ENCODE results near the gene C1orf21. TPM values are rescaled to one million over a fixed set of nuclear protein-coding genes. Genes with fewer than 3 reads are reported as not detected.

Gene C1orf21
- total RNA-seq, 2 donors from 2014 or later, result 8.3 to 10.2 TPM

DNA sequence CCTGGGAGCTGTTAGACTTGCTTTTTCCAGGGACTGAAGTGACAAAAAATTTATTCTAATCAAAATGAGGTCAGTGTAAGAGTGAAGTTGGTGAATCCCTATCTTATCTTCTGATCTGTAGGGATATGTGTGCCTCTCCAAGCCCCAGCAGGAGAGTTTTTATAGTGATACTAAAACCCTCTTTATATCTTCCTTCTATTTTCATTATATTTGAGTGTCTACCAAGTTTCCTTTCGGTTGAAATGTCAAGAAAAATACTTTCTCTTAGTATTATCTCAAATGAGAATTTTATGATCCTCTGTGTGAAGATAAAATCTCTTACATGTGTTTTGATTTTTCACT lies 18.9 kb downstream of the C1orf21 start:
- Histone ChIP-seq H3K27me3 (no peaks in the 10 kb centered on the region), H3K4me3 (no peak overlapping the region), H3K27ac (no peak overlapping the region), H3K9me3 (no peaks in the 10 kb centered on the region), H3K4me1 (peaks cover 17% of the 10 kb centered on the region), H3K36me3 (replicated peaks in 1 of 2; ENCODE audit: insufficient read depth in 1 of 2, low read depth in 2 of 2) (no peaks in the 10 kb centered on the region)
- intact Hi-C loops (cut with DNase I), result no loop called here
- WGBS, 2 donors, result 76 to 90% methylated on average over 1 of the region's 1 CpG
- ATAC-seq, result no peak
- no peak for TF ChIP-seq POLR2A (IDR thresholded peaks at IDR 0.05)
- TF ChIP-seq, protein P1, sequence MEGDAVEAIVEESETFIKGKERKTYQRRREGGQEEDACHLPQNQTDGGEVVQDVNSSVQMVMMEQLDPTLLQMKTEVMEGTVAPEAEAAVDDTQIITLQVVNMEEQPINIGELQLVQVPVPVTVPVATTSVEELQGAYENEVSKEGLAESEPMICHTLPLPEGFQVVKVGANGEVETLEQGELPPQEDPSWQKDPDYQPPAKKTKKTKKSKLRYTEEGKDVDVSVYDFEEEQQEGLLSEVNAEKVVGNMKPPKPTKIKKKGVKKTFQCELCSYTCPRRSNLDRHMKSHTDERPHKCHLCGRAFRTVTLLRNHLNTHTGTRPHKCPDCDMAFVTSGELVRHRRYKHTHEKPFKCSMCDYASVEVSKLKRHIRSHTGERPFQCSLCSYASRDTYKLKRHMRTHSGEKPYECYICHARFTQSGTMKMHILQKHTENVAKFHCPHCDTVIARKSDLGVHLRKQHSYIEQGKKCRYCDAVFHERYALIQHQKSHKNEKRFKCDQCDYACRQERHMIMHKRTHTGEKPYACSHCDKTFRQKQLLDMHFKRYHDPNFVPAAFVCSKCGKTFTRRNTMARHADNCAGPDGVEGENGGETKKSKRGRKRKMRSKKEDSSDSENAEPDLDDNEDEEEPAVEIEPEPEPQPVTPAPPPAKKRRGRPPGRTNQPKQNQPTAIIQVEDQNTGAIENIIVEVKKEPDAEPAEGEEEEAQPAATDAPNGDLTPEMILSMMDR (IDR thresholded peaks at IDR 0.05), result no peak
- no peak for DNase-seq

DNA sequence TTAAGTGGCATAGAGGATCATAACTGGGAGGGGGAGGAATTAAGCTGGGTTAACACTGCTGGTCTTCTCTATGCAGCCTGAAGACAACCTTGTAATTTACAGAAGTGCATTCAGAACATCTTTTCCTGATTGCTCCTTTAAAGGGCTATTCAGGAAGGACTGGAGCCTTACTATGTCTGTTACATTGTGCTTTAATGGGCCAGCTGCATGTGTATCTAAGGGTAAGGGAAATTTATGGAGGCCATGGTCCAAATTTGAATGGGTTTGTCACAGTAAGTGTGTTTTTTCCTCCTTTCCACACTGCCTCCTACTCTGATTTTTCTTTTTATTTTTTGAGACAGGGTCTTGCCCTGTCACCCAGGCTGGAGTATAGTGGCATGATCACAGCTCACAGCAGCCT lies 19.6 kb downstream of the C1orf21 start:
- DNase-seq (no peak), ATAC-seq (no peak)
- Histone ChIP-seq H3K9me3 (no peaks in the 10 kb centered on the region), H3K4me3 (no peak overlapping the region), H3K27ac (no peak overlapping the region), H3K27me3 (no peaks in the 10 kb centered on the region), H3K4me1 (peaks cover 17% of the 10 kb centered on the region), H3K36me3 (replicated peaks in 1 of 2; ENCODE audit: insufficient read depth in 1 of 2, low read depth in 2 of 2) (no peaks in the 10 kb centered on the region)
- intact Hi-C loops (cut with DNase I), result no loop called here
- TF ChIP-seq, protein P1 (IDR thresholded peaks at IDR 0.05), result no peak
- no peak for TF ChIP-seq POLR2A (IDR thresholded peaks at IDR 0.05)

DNA sequence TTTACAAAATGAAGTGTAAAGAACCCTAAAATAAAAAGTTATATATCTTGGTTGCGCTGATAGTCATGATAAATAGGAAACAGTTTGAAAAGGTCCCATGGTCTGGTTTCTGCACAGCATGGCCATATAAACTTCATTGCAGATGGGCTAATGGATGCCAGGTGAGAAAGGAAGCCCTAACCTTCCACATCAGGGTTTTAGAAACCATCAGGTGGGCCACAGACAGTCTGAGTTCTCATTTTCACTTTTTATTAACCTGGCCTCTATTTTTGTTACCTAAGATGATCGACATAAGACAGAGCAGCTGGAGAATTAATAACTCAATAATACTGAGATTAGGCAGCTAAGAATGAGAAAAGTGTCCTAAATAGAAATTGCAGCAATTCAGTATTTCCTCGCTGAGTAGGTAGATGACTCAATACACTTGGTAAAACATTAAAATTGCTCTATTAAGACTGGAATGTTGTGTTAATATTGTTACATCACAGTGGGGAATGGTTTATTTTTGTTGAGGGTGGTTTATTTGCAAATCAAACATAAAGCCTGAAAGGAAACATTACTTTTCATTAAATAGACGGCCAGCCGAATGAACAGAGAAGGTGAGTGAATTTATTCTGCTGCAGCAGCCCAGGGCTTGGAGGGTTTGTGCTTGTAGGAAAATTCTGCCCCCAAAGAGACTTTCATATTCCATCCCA lies 21.1 kb downstream of the C1orf21 start:
- 46 to 52% methylated on average over 5 of the region's 5 CpGs for WGBS, 2 donors
- ATAC-seq (peak; percentile 75), DNase-seq (no peak)
- Histone ChIP-seq H3K27me3 (no peaks in the 10 kb centered on the region), H3K27ac (peak overlapping the region; percentile 17 to 55 (median 32)), H3K9me3 (no peaks in the 10 kb centered on the region), H3K4me1 (peaks cover 17% of the 10 kb centered on the region), H3K36me3 (replicated peaks in 1 of 2; ENCODE audit: insufficient read depth in 1 of 2, low read depth in 2 of 2) (no peaks in the 10 kb centered on the region), H3K4me3 (no peak overlapping the region)
- TF ChIP-seq, protein P1 (IDR thresholded peaks at IDR 0.05), result no peak
- TF ChIP-seq POLR2A (IDR thresholded peaks at IDR 0.05), result no peak
- intact Hi-C loops (cut with DNase I), result no loop called here

DNA sequence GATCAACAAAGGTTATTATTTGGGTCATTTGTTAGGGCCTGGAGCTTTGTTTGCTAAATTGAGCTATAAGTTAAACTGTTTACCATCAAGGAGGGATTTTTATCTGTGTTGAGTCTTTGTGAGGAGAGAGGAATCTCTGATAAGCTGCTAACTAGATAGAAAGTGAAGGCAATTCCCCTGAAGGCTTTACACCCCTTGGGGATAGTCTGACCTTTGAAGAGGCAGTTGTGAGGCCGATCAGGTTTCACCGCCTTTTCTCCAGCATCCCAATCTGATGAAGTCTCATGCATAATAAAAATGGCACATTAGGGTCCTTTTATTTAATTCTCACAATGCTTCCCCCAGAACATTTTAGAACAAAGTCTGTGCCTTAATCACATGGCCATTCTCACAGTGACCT lies 21.8 kb downstream of the C1orf21 start:
- no peaks in the 10 kb centered on the region for H3K9me3 ChIP-seq
- peak overlapping the region in 3 of 4 donors; percentile 17 to 55 (median 35) for H3K27ac ChIP-seq
- TF ChIP-seq, protein P1 (IDR thresholded peaks at IDR 0.05), result no peak
- TF ChIP-seq POLR2A (IDR thresholded peaks at IDR 0.05), result no peak
- H3K4me1 ChIP-seq, result peaks cover 17% of the 10 kb centered on the region
- no peaks in the 10 kb centered on the region for H3K27me3 ChIP-seq
- ATAC-seq (no peak), DNase-seq (no peak)
- H3K4me3 ChIP-seq, result no peak overlapping the region
- no peaks in the 10 kb centered on the region for H3K36me3 ChIP-seq (replicated peaks in 1 of 2; ENCODE audit: insufficient read depth in 1 of 2, low read depth in 2 of 2)
- WGBS, 2 donors, result 97 to 100% methylated on average over 2 of the region's 2 CpGs
- intact Hi-C loops (cut with DNase I), result no loop called here

DNA sequence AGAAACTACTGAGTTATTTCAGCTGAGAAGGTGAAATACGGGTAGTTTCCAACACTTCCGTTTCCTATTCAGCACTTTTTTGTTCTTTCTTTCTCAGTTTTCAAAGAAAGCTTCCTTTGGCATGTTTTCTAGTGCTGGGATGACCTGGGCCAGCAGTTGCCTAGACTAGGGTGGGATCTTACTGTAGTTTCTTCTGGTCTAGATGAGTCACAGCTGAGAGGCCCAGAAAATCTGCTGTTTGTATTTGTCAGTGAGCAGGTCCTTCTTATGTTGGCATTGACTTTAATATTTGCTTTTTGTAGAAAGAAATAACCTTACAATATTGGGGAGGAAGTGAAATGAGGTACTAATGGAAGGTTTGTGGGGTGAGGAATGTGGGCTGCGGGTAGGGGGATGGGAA lies 22.2 kb downstream of the C1orf21 start:
- no peak for DNase-seq
- ATAC-seq, result no peak
- Histone ChIP-seq H3K4me3 (no peak overlapping the region), H3K27me3 (no peaks in the 10 kb centered on the region), H3K4me1 (peaks cover 17% of the 10 kb centered on the region), H3K36me3 (replicated peaks in 1 of 2; ENCODE audit: insufficient read depth in 1 of 2, low read depth in 2 of 2) (no peaks in the 10 kb centered on the region), H3K9me3 (no peaks in the 10 kb centered on the region), H3K27ac (peak overlapping the region in 1 of 4 donors; percentile 55)
- intact Hi-C loops (cut with DNase I), result no loop called here
- TF ChIP-seq, protein P1 (IDR thresholded peaks at IDR 0.05), result no peak
- TF ChIP-seq POLR2A (IDR thresholded peaks at IDR 0.05), result no peak
- 88 to 91% methylated on average over 3 of the region's 3 CpGs for WGBS, 2 donors

Data from body of pancreas (tissue), 4 donors.